Airway epithelial cell (primary cell): ENCODE data around the gene OR11G2. TPM values are rescaled to one million over a fixed set of nuclear protein-coding genes. Genes with fewer than 3 reads are reported as not detected.

ENCODE experiments used
- total RNA-seq: library from RNA; depleted of rRNA; stranded (reverse); fragments of >200 nt; gene quantifications from 2 replicates; pipeline ENCODE4 v1.2.3, GENCODE V29; 2015

Gene OR11G2, protein sequence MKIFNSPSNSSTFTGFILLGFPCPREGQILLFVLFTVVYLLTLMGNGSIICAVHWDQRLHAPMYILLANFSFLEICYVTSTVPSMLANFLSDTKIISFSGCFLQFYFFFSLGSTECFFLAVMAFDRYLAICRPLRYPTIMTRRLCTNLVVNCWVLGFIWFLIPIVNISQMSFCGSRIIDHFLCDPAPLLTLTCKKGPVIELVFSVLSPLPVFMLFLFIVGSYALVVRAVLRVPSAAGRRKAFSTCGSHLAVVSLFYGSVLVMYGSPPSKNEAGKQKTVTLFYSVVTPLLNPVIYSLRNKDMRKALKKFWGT
- total RNA-seq, result not detected in 2 replicates

GRCh38 chr14:20190596-20190995, at the start of gene OR11G2:
Gene OR11G2 (plus strand): TSS chr14:20190896. CDS start chr14:20197438, 6,542 bp downstream.

GRCh38 chr14:20223410-20223809, 32.7 kb downstream of the OR11G2 start, which contains the start of gene OR11H6:
Gene OR11H6 (plus strand): TSS chr14:20223710. CDS start chr14:20223710, 0 bp downstream.

DNA sequence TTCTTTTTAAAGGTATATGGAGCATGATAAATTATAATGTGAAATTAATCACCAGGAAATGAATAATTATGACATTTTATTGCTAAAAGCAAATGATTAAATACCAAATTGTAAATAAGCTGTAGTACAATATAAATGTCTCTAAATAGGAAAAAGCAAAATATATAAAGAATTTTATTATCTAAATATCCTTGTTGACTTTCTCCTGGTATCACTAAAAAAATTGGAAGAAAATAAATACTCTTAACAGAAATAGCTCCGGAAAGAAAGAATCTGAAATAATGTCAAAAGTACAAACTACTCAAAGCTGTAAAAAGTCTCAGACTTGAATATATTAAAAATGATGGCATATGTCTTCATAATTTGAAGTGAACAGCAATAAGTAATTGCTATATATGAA, 38.0 kb downstream of the OR11G2 start, which contains the start of gene OR11H7:
Gene OR11H7, plus strand, starts transcription at position 301 of the 400 bp plus-strand sequence.

Other genes with a start within 250 kb of the OR11G2 start
- not detected in 2 replicates for gene OR4K15, start 215.3 kb upstream of the OR11G2 start, total RNA-seq
- gene OR4Q2, start 188.7 kb upstream of the OR11G2 start, total RNA-seq, result not detected in 2 replicates
- gene OR4K14, start 171.6 kb upstream of the OR11G2 start, total RNA-seq, result not detected in 2 replicates
- not detected in 2 replicates for gene OR4K13, start 154.9 kb upstream of the OR11G2 start, total RNA-seq
- not detected in 2 replicates for gene OR4L1, start 130.9 kb upstream of the OR11G2 start, total RNA-seq
- gene OR4K17, start 80.2 kb upstream of the OR11G2 start, total RNA-seq, result not detected in 2 replicates
- gene OR4N5, start 52.1 kb upstream of the OR11G2 start, total RNA-seq, result not detected in 2 replicates
- gene OR11H6, start 32.8 kb downstream of the OR11G2 start, total RNA-seq, result not detected in 2 replicates
- not detected in 2 replicates for gene OR11H7, start 38.1 kb downstream of the OR11G2 start, total RNA-seq
- not detected in 2 replicates for gene OR11H4, start 48.4 kb downstream of the OR11G2 start, total RNA-seq
- 5.2 and 7.5 TPM in 2 replicates for gene TTC5, start 115.1 kb downstream of the OR11G2 start, total RNA-seq
- gene CCNB1IP1, start 142.4 kb downstream of the OR11G2 start, total RNA-seq, result 51.3 and 52.7 TPM in 2 replicates
- gene PARP2, start 152.7 kb downstream of the OR11G2 start, total RNA-seq, result 11.1 and 12.9 TPM in 2 replicates
- 5.5 and 8.5 TPM in 2 replicates for gene TEP1, start 222.6 kb downstream of the OR11G2 start, total RNA-seq
- gene KLHL33, start 245.3 kb downstream of the OR11G2 start, total RNA-seq, result not detected in 2 replicates